ENCODE data around the gene CCL15. TPM values are rescaled to one million over a fixed set of nuclear protein-coding genes. Genes with fewer than 3 reads are reported as not detected.

The CCL15 gene
- total RNA-seq, 4 donors from 2014 or later: 4.1 to 63.9 (median 27.0) TPM

DNA sequence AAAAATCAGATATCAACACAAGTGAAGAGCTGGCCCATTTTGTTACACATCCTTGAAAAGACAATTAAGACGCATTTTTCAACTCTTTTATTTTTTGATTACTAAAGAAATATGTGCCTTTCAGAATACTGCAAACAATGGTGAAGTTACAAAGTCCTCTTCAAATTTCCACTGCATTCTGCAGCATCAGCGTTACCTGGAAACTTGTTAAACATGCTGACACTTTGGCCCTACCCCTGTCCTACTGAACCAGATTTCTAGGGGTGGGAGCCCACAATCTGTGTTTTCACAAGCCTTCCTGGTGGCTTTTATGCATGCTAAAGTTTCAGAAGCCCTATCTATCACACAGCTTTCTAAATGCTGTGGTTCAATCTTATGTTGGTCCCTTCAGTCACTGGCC, 10.3 kb downstream of the CCL15 start:
- no peak for TF ChIP-seq POLR2A (IDR thresholded peaks at IDR 0.05)
- TF ChIP-seq, protein P1, sequence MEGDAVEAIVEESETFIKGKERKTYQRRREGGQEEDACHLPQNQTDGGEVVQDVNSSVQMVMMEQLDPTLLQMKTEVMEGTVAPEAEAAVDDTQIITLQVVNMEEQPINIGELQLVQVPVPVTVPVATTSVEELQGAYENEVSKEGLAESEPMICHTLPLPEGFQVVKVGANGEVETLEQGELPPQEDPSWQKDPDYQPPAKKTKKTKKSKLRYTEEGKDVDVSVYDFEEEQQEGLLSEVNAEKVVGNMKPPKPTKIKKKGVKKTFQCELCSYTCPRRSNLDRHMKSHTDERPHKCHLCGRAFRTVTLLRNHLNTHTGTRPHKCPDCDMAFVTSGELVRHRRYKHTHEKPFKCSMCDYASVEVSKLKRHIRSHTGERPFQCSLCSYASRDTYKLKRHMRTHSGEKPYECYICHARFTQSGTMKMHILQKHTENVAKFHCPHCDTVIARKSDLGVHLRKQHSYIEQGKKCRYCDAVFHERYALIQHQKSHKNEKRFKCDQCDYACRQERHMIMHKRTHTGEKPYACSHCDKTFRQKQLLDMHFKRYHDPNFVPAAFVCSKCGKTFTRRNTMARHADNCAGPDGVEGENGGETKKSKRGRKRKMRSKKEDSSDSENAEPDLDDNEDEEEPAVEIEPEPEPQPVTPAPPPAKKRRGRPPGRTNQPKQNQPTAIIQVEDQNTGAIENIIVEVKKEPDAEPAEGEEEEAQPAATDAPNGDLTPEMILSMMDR (IDR thresholded peaks at IDR 0.05): no peak
- peak in 1 of 3 donors; percentile 29 for DNase-seq
- H3K36me3 ChIP-seq: peaks cover 0 to 15% (median 0%) of the 10 kb centered on the region in 3 donors
- H3K27me3 ChIP-seq: no peaks in the 10 kb centered on the region
- H3K27ac ChIP-seq: no peak overlapping the region
- H3K9me3 ChIP-seq: no peaks in the 10 kb centered on the region
- H3K4me3 ChIP-seq: no peak overlapping the region
- no peaks in the 10 kb centered on the region for H3K4me1 ChIP-seq

DNA sequence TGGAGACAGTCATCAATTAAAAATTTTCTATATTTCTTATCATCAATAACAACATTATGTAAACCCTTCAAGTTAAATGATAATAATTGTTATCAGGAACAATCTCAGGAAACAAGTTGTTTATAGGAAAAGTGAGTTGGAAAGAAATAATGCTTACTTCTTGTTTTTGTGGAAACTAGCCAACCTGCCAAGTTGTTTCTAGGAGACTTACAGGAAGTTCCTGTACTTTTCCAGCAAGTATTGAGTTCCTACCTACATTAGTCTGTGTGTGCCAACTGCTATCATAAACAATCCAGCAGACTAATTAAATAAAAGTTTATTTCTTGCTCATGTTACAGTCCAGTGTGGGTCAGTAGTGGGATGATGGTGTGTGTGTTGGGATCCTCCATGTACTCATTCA, 13.2 kb downstream of the CCL15 start:
- Histone ChIP-seq H3K9me3 (no peaks in the 10 kb centered on the region), H3K27ac (no peak overlapping the region), H3K4me1 (no peaks in the 10 kb centered on the region), H3K27me3 (no peaks in the 10 kb centered on the region), H3K36me3 (peaks cover 0 to 15% (median 0%) of the 10 kb centered on the region in 3 donors), H3K4me3 (no peak overlapping the region)
- no peak for DNase-seq
- TF ChIP-seq POLR2A (IDR thresholded peaks at IDR 0.05): no peak
- TF ChIP-seq, protein P1 (IDR thresholded peaks at IDR 0.05): no peak

DNA sequence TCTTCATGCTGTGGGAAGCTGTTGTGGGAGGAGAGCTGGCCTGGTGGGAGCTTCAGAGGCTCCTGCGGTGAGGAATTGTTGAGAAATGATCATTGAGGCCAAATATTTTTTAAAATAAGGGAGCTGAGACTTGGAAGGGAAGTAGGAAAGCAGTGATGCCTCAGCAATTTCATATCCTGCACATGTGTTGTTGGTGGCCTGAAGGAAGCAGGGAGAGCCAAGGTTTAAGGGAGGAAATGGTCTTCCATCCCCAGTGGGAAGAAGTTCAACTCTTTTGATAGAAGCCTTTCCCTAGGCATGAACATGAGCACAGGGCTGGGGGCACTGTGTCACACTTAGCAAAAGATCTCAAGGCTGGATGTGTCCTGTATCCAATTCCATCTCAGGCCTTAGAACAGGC, 14.7 kb downstream of the CCL15 start, which contains the start of gene CCL14:
CCL14 (minus strand) TSS at position 87 of the 400 bp plus-strand sequence; CDS start at position 7, 80 bp downstream.
- Histone ChIP-seq H3K36me3 (peaks cover 0 to 5% (median 0%) of the 10 kb centered on the region in 3 donors), H3K27me3 (no peaks in the 10 kb centered on the region), H3K27ac (peak within 1 kb of the TSS in 1 of 4 donors; percentile 3), H3K4me1 (no peaks in the 10 kb centered on the region), H3K4me3 (no peak within 1 kb of the TSS), H3K9me3 (no peaks in the 10 kb centered on the region)
- TF ChIP-seq, protein P1 (IDR thresholded peaks at IDR 0.05): no peak
- TF ChIP-seq POLR2A (IDR thresholded peaks at IDR 0.05): no peak
- no peak for DNase-seq

DNA sequence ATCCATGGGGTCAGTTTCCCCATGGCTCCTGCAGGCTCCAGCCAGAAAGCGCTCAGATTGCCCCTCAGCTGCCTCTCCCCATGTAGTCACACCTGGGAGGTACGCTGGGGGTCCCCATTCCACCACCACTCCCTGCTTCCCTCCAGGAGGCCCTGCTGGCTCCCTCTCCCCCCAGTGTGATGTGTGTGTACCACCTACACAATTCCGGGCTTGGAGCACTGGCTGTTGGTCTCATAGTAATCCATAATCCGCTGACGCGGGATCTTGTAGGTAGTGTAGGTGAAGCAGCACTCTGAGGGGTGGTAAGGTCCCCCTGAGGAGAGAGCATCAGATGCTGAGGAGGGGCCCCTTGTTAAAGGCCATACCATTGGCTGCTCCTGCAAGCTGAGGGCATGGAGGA, 17.2 kb downstream of the CCL15 start:
- DNase-seq: no peak
- no peak overlapping the region for H3K4me3 ChIP-seq
- no peaks in the 10 kb centered on the region for H3K27me3 ChIP-seq
- H3K36me3 ChIP-seq: peaks cover 0 to 5% (median 0%) of the 10 kb centered on the region in 3 donors
- H3K4me1 ChIP-seq: no peaks in the 10 kb centered on the region
- H3K9me3 ChIP-seq: no peaks in the 10 kb centered on the region
- TF ChIP-seq, protein P1 (IDR thresholded peaks at IDR 0.05): no peak
- no peak for TF ChIP-seq POLR2A (IDR thresholded peaks at IDR 0.05)
- H3K27ac ChIP-seq: no peak overlapping the region

DNA sequence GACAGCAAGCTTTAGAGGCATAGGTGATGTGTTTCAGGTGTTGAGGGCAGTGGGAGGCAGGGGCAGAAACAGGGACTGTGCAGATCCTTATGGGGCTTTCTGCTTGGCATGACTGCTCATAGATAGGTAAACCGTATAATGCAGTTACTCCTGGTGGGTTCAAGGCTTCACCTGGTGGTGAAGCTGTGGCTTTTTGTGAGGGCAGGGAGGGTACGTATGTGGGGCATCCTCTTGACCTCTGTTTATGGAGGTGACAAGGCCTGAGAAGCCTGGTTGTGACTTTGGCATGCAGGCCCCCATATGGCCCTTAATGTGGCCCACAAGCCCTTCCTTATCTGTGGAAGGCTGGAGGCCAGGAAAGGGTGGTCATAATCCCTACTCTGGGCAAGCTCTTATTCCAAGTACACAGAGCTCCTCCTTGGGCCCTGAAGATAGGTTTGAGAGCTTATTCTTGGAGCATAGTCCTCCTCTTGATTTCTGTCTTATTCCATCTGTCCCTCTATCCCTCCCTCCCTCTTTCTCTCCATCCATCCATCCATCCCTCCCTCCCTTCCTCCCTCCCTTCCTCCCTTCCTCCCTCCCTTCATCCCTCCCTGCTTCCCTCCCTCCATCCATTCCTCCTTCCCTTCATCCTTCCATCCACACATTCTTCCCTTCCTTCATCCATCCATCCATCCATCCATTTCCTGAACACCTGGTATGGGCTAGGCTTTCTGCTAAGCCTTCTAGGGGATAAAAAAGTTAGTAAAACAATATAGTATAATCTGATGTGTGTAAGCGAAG, 18.8 kb downstream of the CCL15 start:
- TF ChIP-seq, protein P1 (IDR thresholded peaks at IDR 0.05): no peak
- no peak for TF ChIP-seq POLR2A (IDR thresholded peaks at IDR 0.05)

More for the DNA sequence above, 18.8 kb downstream of the CCL15 start:
- Histone ChIP-seq H3K4me1 (no peaks in the 10 kb centered on the region), H3K27ac (no peak overlapping the region), H3K9me3 (no peaks in the 10 kb centered on the region), H3K27me3 (no peaks in the 10 kb centered on the region), H3K4me3 (no peak overlapping the region), H3K36me3 (no peaks in the 10 kb centered on the region)
- no peak for DNase-seq

All from Peyer's patch (tissue), 4 donors.